Heart left ventricle (tissue), 13 donors: ENCODE data around the gene POLR3GL.

Source experiments
- POLR2A ChIP-seq, 2 donors: fragments of 450-650 bp; IDR thresholded peaks; one replicate each; pipeline ENCODE4 v1.6.1; 2017; ENCODE audit warnings: antibody characterized with exemption in 2 of 2, mild to moderate bottlenecking in 2 of 2, moderate library complexity in 2 of 2
- TF ChIP-seq, protein P1 (sequence below), 12 donors: fragments of 200-600 bp; sonication (generic) in 4 of 12; IDR thresholded peaks; one replicate each; pipeline versions ENCODE4 v1.5.0 to v1.8.0; 2018 to 2022; ENCODE audit warnings: antibody characterized with exemption in 12 of 12, mild to moderate bottlenecking in 5 of 12
- donor health status: ischemic (EF 13 %, LVEDD 7.1; RV severe dilation, severe dysfunction).
- donor health status: DM: no; HTN: yes; CAD: no.
- donor health status: DM: no; HTN: no; CAD: no.
- donor health status: ischemic (EF 25% LVEDD 6.9; RV normal size, moderate dysfunction).
- donor health status: ischemic (EF 25% LVEDD 5.7; RV mildly dilated, moderate dysfunction).
- donor health status: ischemic (EF 35%, LVEDD 5.7; RV mildly dilated, moderate dysfunction).
- donor health status: nonischemic (EF 11% LVEDD 7.7; RV severe dilation, severe dysfunction).
- donor health status: DM: yes; HTN: yes; CAD: no.
- donor health status: PGD.
- donor health status: ischemic (EF 29% LVEDD 5.4; RV normal size, mild dysfunction).
- donor health status: nonischemic (EF 23%, LVEDD 6.1; RV moderate dilation, normal function).

DNA sequence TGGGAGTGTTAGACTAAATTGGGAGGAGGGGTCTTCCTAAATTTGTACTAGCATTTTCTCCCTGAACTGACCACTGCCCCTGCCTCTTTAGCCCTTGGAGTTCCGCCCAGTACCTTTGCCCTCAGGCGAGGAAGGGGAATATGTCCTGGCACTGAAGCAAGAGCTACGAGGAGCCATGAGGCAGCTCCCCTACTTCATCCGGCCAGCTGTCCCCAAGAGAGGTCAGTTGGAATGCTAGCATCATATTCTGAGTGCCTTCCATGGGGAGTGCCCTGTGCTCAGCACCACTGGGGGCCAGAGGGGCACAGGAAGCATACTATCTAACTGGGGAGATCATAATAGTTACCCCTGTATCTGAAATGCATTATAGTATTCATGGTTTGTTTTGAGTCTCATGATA, 10.7 kb downstream of the POLR3GL start:
- TF ChIP-seq, protein P1, sequence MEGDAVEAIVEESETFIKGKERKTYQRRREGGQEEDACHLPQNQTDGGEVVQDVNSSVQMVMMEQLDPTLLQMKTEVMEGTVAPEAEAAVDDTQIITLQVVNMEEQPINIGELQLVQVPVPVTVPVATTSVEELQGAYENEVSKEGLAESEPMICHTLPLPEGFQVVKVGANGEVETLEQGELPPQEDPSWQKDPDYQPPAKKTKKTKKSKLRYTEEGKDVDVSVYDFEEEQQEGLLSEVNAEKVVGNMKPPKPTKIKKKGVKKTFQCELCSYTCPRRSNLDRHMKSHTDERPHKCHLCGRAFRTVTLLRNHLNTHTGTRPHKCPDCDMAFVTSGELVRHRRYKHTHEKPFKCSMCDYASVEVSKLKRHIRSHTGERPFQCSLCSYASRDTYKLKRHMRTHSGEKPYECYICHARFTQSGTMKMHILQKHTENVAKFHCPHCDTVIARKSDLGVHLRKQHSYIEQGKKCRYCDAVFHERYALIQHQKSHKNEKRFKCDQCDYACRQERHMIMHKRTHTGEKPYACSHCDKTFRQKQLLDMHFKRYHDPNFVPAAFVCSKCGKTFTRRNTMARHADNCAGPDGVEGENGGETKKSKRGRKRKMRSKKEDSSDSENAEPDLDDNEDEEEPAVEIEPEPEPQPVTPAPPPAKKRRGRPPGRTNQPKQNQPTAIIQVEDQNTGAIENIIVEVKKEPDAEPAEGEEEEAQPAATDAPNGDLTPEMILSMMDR (IDR thresholded peaks at IDR 0.05) = no peak
- TF ChIP-seq POLR2A (IDR thresholded peaks at IDR 0.05) = no peak
